Measurements from ENCODE around the gene KANSL2. TPM values are rescaled to one million over a fixed set of nuclear protein-coding genes. Genes with fewer than 3 reads are reported as not detected.

The KANSL2 gene
- total and polyA plus RNA-seq, 2 donors (not counting 3 experiments of a cell fraction or from before 2014, with no cell fraction given) = 30.5 to 35.8 TPM

DNA sequence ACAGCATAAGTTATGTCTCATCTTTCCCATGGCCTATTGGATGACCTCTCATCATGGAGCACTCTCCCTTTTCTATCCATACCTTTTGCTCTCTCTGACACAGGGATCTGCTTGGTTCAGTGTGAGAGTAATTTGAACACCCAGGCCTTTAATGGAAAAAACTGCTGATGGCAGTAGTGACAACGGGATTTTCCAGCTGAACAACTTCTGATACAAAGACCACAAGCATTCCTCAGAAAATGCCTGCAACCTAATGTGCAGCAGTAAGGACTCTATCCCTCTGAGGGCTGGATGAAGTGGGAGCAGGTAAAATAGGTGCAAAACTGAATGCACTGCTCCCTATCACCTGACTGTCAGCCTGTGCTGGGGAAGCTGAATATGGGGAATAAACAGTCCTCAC lies 51.0 kb downstream of the KANSL2 start:
- H3K27ac ChIP-seq (ENCODE audit: insufficient read depth, low read depth, low read length) = no peak overlapping the region
- no peak overlapping the region for H3K4me2 ChIP-seq (ENCODE audit: insufficient read depth, low read length)
- H2AFZ ChIP-seq (ENCODE audit: low read depth, low read length) = no peak overlapping the region
- H3K9ac ChIP-seq (replicated peaks; ENCODE audit: extremely low read depth, insufficient read depth, low read length) = no peak overlapping the region
- TF ChIP-seq EZH2 (IDR thresholded peaks at IDR 0.05; ENCODE audit: borderline replicate concordance, low read depth, low read length, severe bottlenecking) (no peak), POLR2AphosphoS5 (IDR thresholded peaks at IDR 0.05; ENCODE audit: insufficient read depth, low read depth, low read length) (no peak), FOS (IDR thresholded peaks at IDR 0.05; ENCODE audit: borderline replicate concordance, insufficient read depth, low read length) (no peak), POLR2A (IDR thresholded peaks at IDR 0.05; ENCODE audit: low read depth, low read length) (no peak), GATA2 (IDR thresholded peaks at IDR 0.05; ENCODE audit: insufficient read depth, insufficient read length, low read depth, low read length) (no peak), JUN (IDR thresholded peaks at IDR 0.05; ENCODE audit: borderline replicate concordance, insufficient read depth, insufficient read length, low read depth) (no peak), MYC (IDR thresholded peaks at IDR 0.05; ENCODE audit: low read depth, low read length) (no peak)
- TF ChIP-seq, protein P1, sequence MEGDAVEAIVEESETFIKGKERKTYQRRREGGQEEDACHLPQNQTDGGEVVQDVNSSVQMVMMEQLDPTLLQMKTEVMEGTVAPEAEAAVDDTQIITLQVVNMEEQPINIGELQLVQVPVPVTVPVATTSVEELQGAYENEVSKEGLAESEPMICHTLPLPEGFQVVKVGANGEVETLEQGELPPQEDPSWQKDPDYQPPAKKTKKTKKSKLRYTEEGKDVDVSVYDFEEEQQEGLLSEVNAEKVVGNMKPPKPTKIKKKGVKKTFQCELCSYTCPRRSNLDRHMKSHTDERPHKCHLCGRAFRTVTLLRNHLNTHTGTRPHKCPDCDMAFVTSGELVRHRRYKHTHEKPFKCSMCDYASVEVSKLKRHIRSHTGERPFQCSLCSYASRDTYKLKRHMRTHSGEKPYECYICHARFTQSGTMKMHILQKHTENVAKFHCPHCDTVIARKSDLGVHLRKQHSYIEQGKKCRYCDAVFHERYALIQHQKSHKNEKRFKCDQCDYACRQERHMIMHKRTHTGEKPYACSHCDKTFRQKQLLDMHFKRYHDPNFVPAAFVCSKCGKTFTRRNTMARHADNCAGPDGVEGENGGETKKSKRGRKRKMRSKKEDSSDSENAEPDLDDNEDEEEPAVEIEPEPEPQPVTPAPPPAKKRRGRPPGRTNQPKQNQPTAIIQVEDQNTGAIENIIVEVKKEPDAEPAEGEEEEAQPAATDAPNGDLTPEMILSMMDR (IDR thresholded peaks at IDR 0.05; ENCODE audit: extremely low read depth in 1 of 2, insufficient read depth in 1 of 2, low read depth in 1 of 2, low read length in 2 of 2) = no peak
- TF ChIP-seq, protein P2, sequence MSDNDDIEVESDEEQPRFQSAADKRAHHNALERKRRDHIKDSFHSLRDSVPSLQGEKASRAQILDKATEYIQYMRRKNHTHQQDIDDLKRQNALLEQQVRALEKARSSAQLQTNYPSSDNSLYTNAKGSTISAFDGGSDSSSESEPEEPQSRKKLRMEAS (IDR thresholded peaks at IDR 0.05; ENCODE audit: insufficient read depth, insufficient read length) = no peak
- BruUV-seq (replicated peaks) = no TSS peak
- no peaks in the 10 kb centered on the region for H3K9me3 ChIP-seq (replicated peaks; ENCODE audit: control insufficient read depth, insufficient read depth, low read length)
- no peaks in the 10 kb centered on the region for H3K4me1 ChIP-seq (ENCODE audit: control insufficient read depth, extremely low read depth, insufficient read depth, low read length)
- intact Hi-C loops (cut with micrococcal nuclease) (no loop called here), dilution Hi-C loops (cut with MboI; ENCODE audit: extremely low pct_ligation_motif_present, low sequenced_read_pairs) (no loop called here)
- H3K4me3 ChIP-seq (replicated peaks in 1 of 3; ENCODE audit: insufficient read depth in 1 of 3, low read depth in 1 of 3, low read length in 3 of 3) = no peak overlapping the region
- H4K20me1 ChIP-seq (replicated peaks; ENCODE audit: control insufficient read depth, extremely low read depth, insufficient read depth, low read length) = no peaks in the 10 kb centered on the region
- DNase-seq (ENCODE audit: low read depth, low spot score) (no peak), FAIRE-seq (no peak)
- ChIA-PET CTCF (interaction anchor here (1.1 kb wide), 1 partner anchor 10 kb away, joined by 3 read pairs; no protein-coding TSS in a partner anchor), POLR2A (no interaction called here)
- H3K36me3 ChIP-seq (ENCODE audit: control insufficient read depth in 2 of 2, extremely low read depth in 1 of 2, insufficient read depth in 2 of 2, low read length in 2 of 2) = no peaks in the 10 kb centered on the region
- no peaks in the 10 kb centered on the region for H3K79me2 ChIP-seq (ENCODE audit: control insufficient read depth, insufficient read depth, low read length)
- H3K27me3 ChIP-seq (ENCODE audit: control insufficient read depth in 2 of 2, insufficient read depth in 2 of 2, low read length in 2 of 2) = peaks cover 17 to 18% of the 10 kb centered on the region in 2 experiments
- no peaks in the 10 kb centered on the region for H3K9me1 ChIP-seq (replicated peaks; ENCODE audit: control insufficient read depth, extremely low read depth, insufficient read depth, low read length)
